ENCODE results near the gene NCEH1.
"Not testable (repeated sequence)": the region's sequence is repeated elsewhere in the genome, so short reads cannot be mapped to it uniquely, and the experiment has no call there.

NCEH1 gene

GRCh38 chr3:172710664-172711453 lies at the start of gene NCEH1:
TSS of gene NCEH1 (minus strand) at chr3:172711067. CDS start at chr3:172710984, 83 bp downstream.
- no peaks in the 10 kb centered on the region for H3K36me3 ChIP-seq (ENCODE audit: control insufficient read depth, insufficient read depth, low read length)
- no peak within 1 kb of the TSS for H3K27ac ChIP-seq (ENCODE audit: low read length)
- no peaks in the 10 kb centered on the region for H3K9me3 ChIP-seq (ENCODE audit: control insufficient read depth, insufficient read depth, low read length)
- 0 out of 2 replicates have a peak, but pooled peaks cover 3% of the 10 kb centered on the region for H3K4me1 ChIP-seq (ENCODE audit: control insufficient read depth, insufficient read depth, low read length)
- no peaks in the 10 kb centered on the region for H3K27me3 ChIP-seq (ENCODE audit: control insufficient read depth, insufficient read depth, low read length)
- DNase-seq (ENCODE audit: low read depth, low spot score), result peak; percentile 90
- no CpG with 5 or more reads among the region's 41 CpGs for WGBS (ENCODE audit: insufficient coverage, insufficient read length)
- peak within 1 kb of the TSS; percentile 84 for H3K4me3 ChIP-seq (ENCODE audit: low read length)

DNA sequence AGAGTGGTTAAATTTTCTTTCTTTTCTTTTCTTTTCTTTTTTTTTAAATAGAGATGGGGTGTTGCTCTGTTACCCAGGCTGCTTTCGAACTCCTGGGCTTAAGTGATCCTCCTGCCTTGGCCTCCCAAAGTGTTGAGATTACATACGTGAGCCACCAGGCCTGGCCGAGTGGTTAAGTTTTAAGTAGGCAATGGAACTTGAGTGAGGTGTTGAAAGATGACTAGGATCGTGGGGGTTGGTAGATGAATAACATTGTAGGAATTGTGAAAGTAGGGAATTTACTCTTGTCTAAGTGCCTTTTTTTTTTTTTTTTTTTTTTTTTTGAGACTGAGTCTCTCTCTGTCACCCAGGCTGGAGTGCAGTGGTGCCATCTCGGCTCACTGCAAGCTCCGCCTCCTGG lies 49.5 kb upstream of the NCEH1 start:
- WGBS (ENCODE audit: insufficient coverage, insufficient read length), result 100% methylated on average over 1 of the region's 6 CpGs
- H3K27me3 ChIP-seq (ENCODE audit: control insufficient read depth, insufficient read depth, low read length); H3K9me3 ChIP-seq (ENCODE audit: control insufficient read depth, insufficient read depth, low read length); H3K4me3 ChIP-seq (ENCODE audit: low read length); H3K27ac ChIP-seq (ENCODE audit: low read length); DNase-seq (ENCODE audit: low read depth, low spot score); H3K36me3 ChIP-seq (ENCODE audit: control insufficient read depth, insufficient read depth, low read length); H3K4me1 ChIP-seq (ENCODE audit: control insufficient read depth, insufficient read depth, low read length): not testable (repeated sequence)

- no CpG with 5 or more reads among the region's 1 CpG for WGBS (ENCODE audit: insufficient coverage, insufficient read length)
- H3K27ac ChIP-seq (ENCODE audit: low read length), result no peak overlapping the region
- no peak overlapping the region for H3K4me3 ChIP-seq (ENCODE audit: low read length)
- DNase-seq (ENCODE audit: low read depth, low spot score), result no peak
- H3K9me3 ChIP-seq (ENCODE audit: control insufficient read depth, insufficient read depth, low read length), result no peaks in the 10 kb centered on the region
- H3K36me3 ChIP-seq (ENCODE audit: control insufficient read depth, insufficient read depth, low read length), result peaks cover 3% of the 10 kb centered on the region; the same call in 1 of the 2 replicates
- no peaks in the 10 kb centered on the region for H3K27me3 ChIP-seq (ENCODE audit: control insufficient read depth, insufficient read depth, low read length)
- peaks cover 1% of the 10 kb centered on the region; the same call in 1 of the 2 replicates for H3K4me1 ChIP-seq (ENCODE audit: control insufficient read depth, insufficient read depth, low read length)
Measured at GRCh38 chr3:172753125-172753524, 42.3 kb upstream of the NCEH1 start.

- Histone ChIP-seq H3K4me3 (ENCODE audit: low read length) (no peak overlapping the region), H3K27me3 (ENCODE audit: control insufficient read depth, insufficient read depth, low read length) (no peaks in the 10 kb centered on the region), H3K27ac (ENCODE audit: low read length) (no peak overlapping the region), H3K9me3 (ENCODE audit: control insufficient read depth, insufficient read depth, low read length) (no peaks in the 10 kb centered on the region), H3K36me3 (ENCODE audit: control insufficient read depth, insufficient read depth, low read length) (no peaks in the 10 kb centered on the region; the same call in 1 of the 2 replicates), H3K4me1 (ENCODE audit: control insufficient read depth, insufficient read depth, low read length) (peaks cover 1% of the 10 kb centered on the region; the same call in 1 of the 2 replicates)
- no CpG with 5 or more reads among the region's 1 CpG for WGBS (ENCODE audit: insufficient coverage, insufficient read length)
- no peak for DNase-seq (ENCODE audit: low read depth, low spot score)
Measured at GRCh38 chr3:172752651-172753050, 41.8 kb upstream of the NCEH1 start.

- Histone ChIP-seq H3K4me1 (ENCODE audit: control insufficient read depth, insufficient read depth, low read length) (peaks cover 1% of the 10 kb centered on the region; the same call in 1 of the 2 replicates), H3K4me3 (ENCODE audit: low read length) (peak overlapping the region; percentile 98), H3K27ac (ENCODE audit: low read length) (no peak overlapping the region), H3K9me3 (ENCODE audit: control insufficient read depth, insufficient read depth, low read length) (no peaks in the 10 kb centered on the region), H3K36me3 (ENCODE audit: control insufficient read depth, insufficient read depth, low read length) (no peaks in the 10 kb centered on the region; the same call in 1 of the 2 replicates), H3K27me3 (ENCODE audit: control insufficient read depth, insufficient read depth, low read length) (no peaks in the 10 kb centered on the region)
- no peak for DNase-seq (ENCODE audit: low read depth, low spot score)
- WGBS (ENCODE audit: insufficient coverage, insufficient read length), result no CpG with 5 or more reads among the region's 14 CpGs
Measured at GRCh38 chr3:172751175-172751704, 40.4 kb upstream of the NCEH1 start.

DNA sequence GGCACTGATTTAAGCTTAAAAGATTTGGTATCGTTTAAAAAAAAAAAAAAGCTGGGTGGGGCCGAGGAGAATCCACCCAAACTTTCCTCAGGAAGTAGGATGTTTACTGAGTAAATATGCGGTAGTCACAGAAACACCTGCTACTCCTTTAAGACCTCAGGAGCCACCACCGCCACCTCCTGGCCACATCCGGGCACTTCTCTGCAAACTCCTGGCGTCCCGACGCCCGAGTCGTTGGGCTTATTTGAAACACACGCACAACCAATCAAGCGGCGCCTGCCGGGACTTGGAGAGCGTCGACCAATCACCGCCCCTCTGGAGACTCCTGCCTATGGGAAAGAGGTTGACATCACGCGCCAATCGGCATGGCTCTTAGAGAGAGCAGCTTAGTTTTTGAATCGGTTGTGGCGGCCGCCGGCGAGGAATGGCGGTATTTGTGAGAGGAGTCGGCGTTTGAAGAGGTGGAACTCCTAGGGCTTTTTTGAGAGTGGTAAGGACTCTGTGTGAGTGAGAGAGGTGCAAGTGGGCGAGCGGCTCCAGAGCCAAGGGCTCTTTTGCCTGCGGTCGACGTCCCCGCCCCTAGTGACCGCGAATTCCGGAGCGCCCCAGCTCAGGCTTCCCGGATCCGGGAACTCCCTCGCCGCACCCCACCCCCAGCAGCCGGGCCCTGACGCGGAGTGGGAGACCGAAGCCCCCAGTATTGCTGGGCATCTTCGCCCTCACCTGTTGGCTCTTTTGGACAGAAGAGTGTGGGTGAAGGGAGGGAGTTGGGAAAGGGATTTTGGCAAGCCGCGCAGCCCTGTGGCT lies 39.7 kb upstream of the NCEH1 start, which contains the start of gene ECT2:
TSS of gene ECT2 (plus strand) at position 359 of the 807 bp plus-strand sequence. CDS start 3,805 bp downstream, outside the sequence.
- no peaks in the 10 kb centered on the region for H3K27me3 ChIP-seq (ENCODE audit: control insufficient read depth, insufficient read depth, low read length)
- H3K4me1 ChIP-seq (ENCODE audit: control insufficient read depth, insufficient read depth, low read length), result peaks cover 1% of the 10 kb centered on the region; the same call in 1 of the 2 replicates
- H3K36me3 ChIP-seq (ENCODE audit: control insufficient read depth, insufficient read depth, low read length), result no peaks in the 10 kb centered on the region
- H3K9me3 ChIP-seq (ENCODE audit: control insufficient read depth, insufficient read depth, low read length), result no peaks in the 10 kb centered on the region
- peak within 1 kb of the TSS; percentile 98 for H3K4me3 ChIP-seq (ENCODE audit: low read length)
- WGBS (ENCODE audit: insufficient coverage, insufficient read length), result no CpG with 5 or more reads among the region's 49 CpGs
- no peak within 1 kb of the TSS for H3K27ac ChIP-seq (ENCODE audit: low read length)
- peak; percentile 100 for DNase-seq (ENCODE audit: low read depth, low spot score)

DNA sequence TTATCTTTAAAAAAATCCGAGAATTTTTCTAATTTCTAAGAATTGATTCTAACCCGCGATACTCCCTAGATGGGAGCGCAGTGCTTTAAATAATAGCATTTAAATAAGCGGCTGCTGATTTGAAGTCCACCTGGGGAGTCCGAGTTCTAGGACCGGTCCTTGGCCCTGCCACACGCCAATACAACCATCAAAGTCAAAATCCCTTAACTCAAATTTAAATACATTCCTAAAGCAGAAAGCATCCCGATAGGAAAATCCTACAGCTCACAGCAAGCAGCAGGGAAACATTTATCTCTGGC lies 39.2 kb upstream of the NCEH1 start:
- DNase-seq (ENCODE audit: low read depth, low spot score), result peak; percentile 5
- peaks cover 1% of the 10 kb centered on the region; the same call in 1 of the 2 replicates for H3K4me1 ChIP-seq (ENCODE audit: control insufficient read depth, insufficient read depth, low read length)
- no CpG with 5 or more reads among the region's 9 CpGs for WGBS (ENCODE audit: insufficient coverage, insufficient read length)
- H3K27me3 ChIP-seq (ENCODE audit: control insufficient read depth, insufficient read depth, low read length), result no peaks in the 10 kb centered on the region
- peak overlapping the region; percentile 31; the same call in 1 of the 2 replicates for H3K4me3 ChIP-seq (ENCODE audit: low read length)
- H3K36me3 ChIP-seq (ENCODE audit: control insufficient read depth, insufficient read depth, low read length), result no peaks in the 10 kb centered on the region
- no peaks in the 10 kb centered on the region for H3K9me3 ChIP-seq (ENCODE audit: control insufficient read depth, insufficient read depth, low read length)
- no peak overlapping the region for H3K27ac ChIP-seq (ENCODE audit: low read length)

DNA sequence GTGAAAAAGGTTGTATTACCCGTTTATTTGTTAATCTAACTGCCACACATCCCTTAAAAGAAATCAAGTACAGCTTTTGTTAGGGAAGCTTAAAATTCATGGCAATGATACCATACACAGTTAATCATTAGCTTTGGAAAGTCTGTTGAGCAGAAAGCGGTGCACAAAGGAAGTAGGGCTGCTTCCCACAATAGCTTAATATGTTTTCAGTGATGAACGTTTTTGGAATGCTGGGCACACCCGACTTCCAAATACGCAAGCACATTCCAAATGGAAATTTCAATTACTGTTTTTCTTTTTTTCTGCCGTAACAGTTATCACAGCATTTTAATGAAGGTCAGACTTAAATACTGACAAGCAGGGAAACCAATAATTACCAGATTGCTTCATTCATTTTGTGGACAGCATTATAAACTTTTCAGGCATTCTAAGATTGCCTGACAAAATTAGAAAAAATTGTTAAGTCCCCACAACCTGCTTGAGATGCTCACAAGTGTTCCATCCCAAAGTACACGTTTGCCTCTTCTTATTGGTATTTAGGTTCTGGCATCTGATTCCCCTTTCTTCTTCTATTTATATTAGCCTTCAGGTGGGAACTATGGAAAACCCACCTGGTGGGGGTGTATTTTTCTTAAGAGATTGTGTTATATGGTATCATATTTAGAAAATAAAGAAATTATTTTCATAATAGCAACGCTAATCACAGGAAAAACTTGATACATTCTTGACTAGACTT lies 38.5 kb upstream of the NCEH1 start:
- WGBS (ENCODE audit: insufficient coverage, insufficient read length), result no CpG with 5 or more reads among the region's 8 CpGs
- Histone ChIP-seq H3K27ac (ENCODE audit: low read length) (no peak overlapping the region), H3K4me3 (ENCODE audit: low read length) (no peak overlapping the region), H3K36me3 (ENCODE audit: control insufficient read depth, insufficient read depth, low read length) (no peaks in the 10 kb centered on the region), H3K9me3 (ENCODE audit: control insufficient read depth, insufficient read depth, low read length) (no peaks in the 10 kb centered on the region), H3K4me1 (ENCODE audit: control insufficient read depth, insufficient read depth, low read length) (peaks cover 1% of the 10 kb centered on the region; the same call in 1 of the 2 replicates), H3K27me3 (ENCODE audit: control insufficient read depth, insufficient read depth, low read length) (no peaks in the 10 kb centered on the region)
- DNase-seq (ENCODE audit: low read depth, low spot score), result no peak

DNA sequence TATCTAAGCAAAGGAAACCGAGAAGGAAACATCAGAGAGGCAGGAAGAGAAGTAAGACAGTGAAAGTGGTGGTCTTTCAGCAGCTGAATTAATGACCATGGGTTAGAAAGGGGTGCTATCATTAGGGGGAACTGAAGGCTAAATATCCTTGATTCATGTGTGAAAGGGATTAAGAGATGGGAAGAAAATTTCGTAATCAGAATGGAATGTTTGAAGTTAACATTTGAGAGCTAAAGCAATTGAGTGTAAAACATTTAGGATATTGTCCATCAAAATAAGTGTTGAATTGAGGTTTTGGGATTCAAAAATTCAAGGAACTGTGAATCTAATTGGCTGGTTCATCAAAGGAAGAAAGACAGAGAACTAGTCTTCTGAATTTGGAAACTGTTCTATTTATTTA lies 35.6 kb upstream of the NCEH1 start:
- no peak for DNase-seq (ENCODE audit: low read depth, low spot score)

GRCh38 chr3:172739462-172739861 lies 28.6 kb upstream of the NCEH1 start:
- H3K4me1 ChIP-seq (ENCODE audit: control insufficient read depth, insufficient read depth, low read length), result no peaks in the 10 kb centered on the region
- no peaks in the 10 kb centered on the region for H3K27me3 ChIP-seq (ENCODE audit: control insufficient read depth, insufficient read depth, low read length)
- no CpG with 5 or more reads among the region's 1 CpG for WGBS (ENCODE audit: insufficient coverage, insufficient read length)

More for the DNA sequence above, 35.6 kb upstream of the NCEH1 start:
- Histone ChIP-seq H3K27ac (ENCODE audit: low read length) (no peak overlapping the region), H3K9me3 (ENCODE audit: control insufficient read depth, insufficient read depth, low read length) (no peaks in the 10 kb centered on the region), H3K4me3 (ENCODE audit: low read length) (no peak overlapping the region), H3K4me1 (ENCODE audit: control insufficient read depth, insufficient read depth, low read length) (no peaks in the 10 kb centered on the region; the same call in 1 of the 2 replicates), H3K36me3 (ENCODE audit: control insufficient read depth, insufficient read depth, low read length) (no peaks in the 10 kb centered on the region), H3K27me3 (ENCODE audit: control insufficient read depth, insufficient read depth, low read length) (no peaks in the 10 kb centered on the region)
- no CpG with 5 or more reads among the region's 2 CpGs for WGBS (ENCODE audit: insufficient coverage, insufficient read length)

More at GRCh38 chr3:172739462-172739861, 28.6 kb upstream of the NCEH1 start:
- Histone ChIP-seq H3K27ac (ENCODE audit: low read length) (no peak overlapping the region), H3K36me3 (ENCODE audit: control insufficient read depth, insufficient read depth, low read length) (no peaks in the 10 kb centered on the region), H3K9me3 (ENCODE audit: control insufficient read depth, insufficient read depth, low read length) (no peaks in the 10 kb centered on the region), H3K4me3 (ENCODE audit: low read length) (no peak overlapping the region)
- DNase-seq (ENCODE audit: low read depth, low spot score), result no peak

Data from iPS DF 6.9 (cell line).